ENCODE results near the gene RPP25. TPM values are rescaled to one million over a fixed set of nuclear protein-coding genes. Genes with fewer than 3 reads are reported as not detected.

RPP25 gene
- total and polyA plus RNA-seq, 2 of the 13 experiments (the other 11 are each of a cell fraction or from before 2014, with no cell fraction given) = 0.05 to 0.11 TPM

DNA sequence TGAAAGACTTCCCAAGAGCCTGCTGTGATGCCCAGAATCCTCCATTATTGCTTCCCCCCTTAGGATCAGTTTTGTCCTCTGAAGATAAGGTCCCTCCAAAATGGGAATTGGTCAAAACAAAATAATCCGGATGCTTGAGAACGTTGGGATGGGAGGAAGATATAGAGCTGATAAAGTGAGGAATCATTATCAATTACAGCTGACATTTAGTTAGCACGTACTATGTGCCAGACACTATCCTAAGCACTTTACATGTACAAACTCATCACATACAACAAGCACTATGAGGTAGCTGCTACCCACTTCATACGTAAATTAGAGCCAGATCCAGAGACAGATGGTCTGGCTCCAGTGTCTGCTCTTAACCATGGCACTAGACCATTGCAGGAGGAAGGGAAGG, 6.6 kb upstream of the RPP25 start:
- intact Hi-C loops (cut with micrococcal nuclease; ENCODE audit: unreplicated experiment) = no loop called here
- Histone ChIP-seq H3K4me1 (ENCODE audit: insufficient read depth, low read length) (peaks cover 19% of the 10 kb centered on the region), H4K20me1 (ENCODE audit: insufficient read depth, low read length) (no peaks in the 10 kb centered on the region), H3K9me3 (ENCODE audit: low read length) (no peaks in the 10 kb centered on the region), H3K27ac (ENCODE audit: extremely low read length, insufficient read depth, low read length) (no peak overlapping the region), H3K27me3 (ENCODE audit: control insufficient read depth in 1 of 2, insufficient read depth in 2 of 2, low read length in 2 of 2) (peaks cover 5 to 44% of the 10 kb centered on the region in 2 experiments; a peak in 4 of 5 replicates), H3K79me2 (ENCODE audit: insufficient read depth, low read length) (no peaks in the 10 kb centered on the region), H3K9ac (ENCODE audit: insufficient read depth, low read depth, low read length) (no peak overlapping the region), H3K36me3 (replicated peaks in 1 of 2; ENCODE audit: control insufficient read depth in 1 of 2, insufficient read depth in 2 of 2, low read length in 2 of 2) (no peaks in the 10 kb centered on the region), H3K4me2 (ENCODE audit: low read depth, low read length) (no peak overlapping the region), H2AFZ (ENCODE audit: low read length) (no peak overlapping the region), H3K4me3 (replicated peaks in 1 of 3; ENCODE audit: insufficient read depth in 1 of 3, low read depth in 2 of 3, low read length in 3 of 3) (no peak overlapping the region)
- ATAC-seq = no peak
- POLR2A ChIA-PET = no interaction called here
- no TSS peak for BruUV-seq (replicated peaks)
- CTCF ChIA-PET (ENCODE audit: low intra/inter-chr PET ratio, low total read pairs) = no interaction called here
- in situ Hi-C loops (cut with HindIII; ENCODE audit: extremely low pct_ligation_motif_present, low pct_unique_long_range_greater_than_20kb) = no loop called here
- 22% methylated on average over 4 of the region's 4 CpGs for WGBS (ENCODE audit: low lambda C conversion rate)
- FAIRE-seq = no peak
- no peak for DNase-seq (ENCODE audit: low spot score)
- TF ChIP-seq, protein P1, sequence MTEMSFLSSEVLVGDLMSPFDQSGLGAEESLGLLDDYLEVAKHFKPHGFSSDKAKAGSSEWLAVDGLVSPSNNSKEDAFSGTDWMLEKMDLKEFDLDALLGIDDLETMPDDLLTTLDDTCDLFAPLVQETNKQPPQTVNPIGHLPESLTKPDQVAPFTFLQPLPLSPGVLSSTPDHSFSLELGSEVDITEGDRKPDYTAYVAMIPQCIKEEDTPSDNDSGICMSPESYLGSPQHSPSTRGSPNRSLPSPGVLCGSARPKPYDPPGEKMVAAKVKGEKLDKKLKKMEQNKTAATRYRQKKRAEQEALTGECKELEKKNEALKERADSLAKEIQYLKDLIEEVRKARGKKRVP (CRISPR knock-in tag; IDR thresholded peaks at IDR 0.05) = no peak
- TF ChIP-seq, protein P2, sequence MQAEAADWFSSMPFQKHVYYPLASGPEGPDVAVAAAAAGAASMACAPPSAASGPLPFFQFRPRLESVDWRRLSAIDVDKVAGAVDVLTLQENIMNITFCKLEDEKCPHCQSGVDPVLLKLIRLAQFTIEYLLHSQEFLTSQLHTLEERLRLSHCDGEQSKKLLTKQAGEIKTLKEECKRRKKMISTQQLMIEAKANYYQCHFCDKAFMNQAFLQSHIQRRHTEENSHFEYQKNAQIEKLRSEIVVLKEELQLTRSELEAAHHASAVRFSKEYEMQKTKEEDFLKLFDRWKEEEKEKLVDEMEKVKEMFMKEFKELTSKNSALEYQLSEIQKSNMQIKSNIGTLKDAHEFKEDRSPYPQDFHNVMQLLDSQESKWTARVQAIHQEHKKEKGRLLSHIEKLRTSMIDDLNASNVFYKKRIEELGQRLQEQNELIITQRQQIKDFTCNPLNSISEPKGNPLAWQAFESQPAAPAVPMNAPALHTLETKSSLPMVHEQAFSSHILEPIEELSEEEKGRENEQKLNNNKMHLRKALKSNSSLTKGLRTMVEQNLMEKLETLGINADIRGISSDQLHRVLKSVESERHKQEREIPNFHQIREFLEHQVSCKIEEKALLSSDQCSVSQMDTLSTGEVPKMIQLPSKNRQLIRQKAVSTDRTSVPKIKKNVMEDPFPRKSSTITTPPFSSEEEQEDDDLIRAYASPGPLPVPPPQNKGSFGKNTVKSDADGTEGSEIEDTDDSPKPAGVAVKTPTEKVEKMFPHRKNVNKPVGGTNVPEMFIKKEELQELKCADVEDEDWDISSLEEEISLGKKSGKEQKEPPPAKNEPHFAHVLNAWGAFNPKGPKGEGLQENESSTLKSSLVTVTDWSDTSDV (CRISPR knock-in tag; IDR thresholded peaks at IDR 0.05) = no peak
- TF ChIP-seq YEATS2 (CRISPR knock-in tag; IDR thresholded peaks at IDR 0.05; ENCODE audit: borderline replicate concordance) = no peak
- TF ChIP-seq, protein P3, sequence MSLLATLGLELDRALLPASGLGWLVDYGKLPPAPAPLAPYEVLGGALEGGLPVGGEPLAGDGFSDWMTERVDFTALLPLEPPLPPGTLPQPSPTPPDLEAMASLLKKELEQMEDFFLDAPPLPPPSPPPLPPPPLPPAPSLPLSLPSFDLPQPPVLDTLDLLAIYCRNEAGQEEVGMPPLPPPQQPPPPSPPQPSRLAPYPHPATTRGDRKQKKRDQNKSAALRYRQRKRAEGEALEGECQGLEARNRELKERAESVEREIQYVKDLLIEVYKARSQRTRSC (CRISPR knock-in tag; IDR thresholded peaks at IDR 0.05; ENCODE audit: low read depth) = no peak

Measured in HepG2 (cell line).